Activated T-helper 1 cell treated with anti-CD3 and anti-CD28 coated beads, Interleukin-12 subunit alpha, Interleukin-12 subunit beta, Interleukin-2, Interleukin-4 antibody, amounts not matched to agents 30 ng/mL and 10 ng/mL and 1 ng/mL, durations not matched to agents 14 hours and 24 hours and 36 hours (primary cell): Measurements from ENCODE around the gene EFCAB11. TPM values are rescaled to one million over a fixed set of nuclear protein-coding genes. Genes with fewer than 3 reads are reported as not detected.

Experiments used
- DNase-seq: peaks from one replicate; pipeline ENCODE4 v3.0.0; 2021; ENCODE audit warnings: low spot score
- H3K27ac Mint-ChIP-seq: one replicate; pipeline ENCODE4 v1.8.0; 2021; ENCODE audit warnings: mild to moderate bottlenecking, mixed read lengths
- H3K27me3 Mint-ChIP-seq: one replicate; pipeline ENCODE4 v1.8.0; 2022; ENCODE audit warnings: mild to moderate bottlenecking, moderate library complexity, mixed read lengths; ENCODE audit not compliant: insufficient read depth
- H3K36me3 Mint-ChIP-seq: one replicate; pipeline ENCODE4 v1.8.0; 2021; ENCODE audit warnings: low read depth, mixed read lengths
- H3K4me1 Mint-ChIP-seq: one replicate; pipeline ENCODE4 v1.8.0; 2021; ENCODE audit warnings: low read depth, mixed read lengths
- H3K4me3 Mint-ChIP-seq: one replicate; pipeline ENCODE4 v1.8.0; 2021; ENCODE audit warnings: mild to moderate bottlenecking, moderate library complexity, mixed read lengths
- H3K9me3 Mint-ChIP-seq: one replicate; pipeline ENCODE4 v1.8.0; 2021; ENCODE audit warnings: mixed read lengths
- intact Hi-C: fragments of 100-400 bp; cut with micrococcal nuclease; formaldehyde crosslinking; loops from one replicate; pipeline ENCODE4 v1.15.1; 2024
- total RNA-seq: library from RNA; stranded (reverse); gene quantifications from 2 replicates; pipeline ENCODE4 v1.2.3, GENCODE V29; 2022

EFCAB11 gene
- total RNA-seq, 1 donor from 2014 or later: 8.2 TPM

DNA sequence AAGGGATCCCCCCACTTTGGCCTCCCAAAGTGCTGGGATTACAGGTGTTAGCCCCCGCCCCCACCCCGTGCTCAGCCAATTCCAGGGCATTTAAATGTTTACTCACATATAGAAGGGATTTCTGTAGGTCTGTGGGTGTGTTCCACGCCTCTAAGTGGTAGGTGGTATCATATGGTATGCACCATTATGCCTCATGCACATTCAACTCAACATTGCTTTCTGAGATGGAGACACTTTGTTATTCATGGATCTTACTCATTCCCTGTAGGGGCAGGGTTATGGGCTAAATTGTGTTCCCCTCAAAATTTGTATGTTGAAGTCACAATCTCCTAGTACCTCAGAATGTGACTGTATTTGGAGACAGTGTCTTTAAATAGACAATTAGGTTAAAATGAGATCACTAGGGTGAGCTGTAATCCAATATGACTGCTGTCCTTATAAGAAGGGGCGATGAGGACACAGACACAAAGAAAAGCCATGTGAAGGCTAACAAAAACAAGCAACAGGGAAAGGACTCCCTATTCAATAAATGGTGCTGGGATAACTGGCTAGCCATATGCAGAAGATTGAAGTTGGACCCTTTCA, 200.6 kb downstream of the EFCAB11 start:
- intact Hi-C loops: loop anchor here (5.0 kb wide), 1 partner anchor 137 kb away; no protein-coding TSS in a partner anchor
- Mint-ChIP-seq H3K4me3 (no peak overlapping the region), H3K36me3 (no peaks in the 10 kb centered on the region), H3K27me3 (no peaks in the 10 kb centered on the region), H3K9me3 (peaks cover 28% of the 10 kb centered on the region), H3K27ac (no peak overlapping the region), H3K4me1 (peaks cover 23% of the 10 kb centered on the region)
- no peak for DNase-seq

DNA sequence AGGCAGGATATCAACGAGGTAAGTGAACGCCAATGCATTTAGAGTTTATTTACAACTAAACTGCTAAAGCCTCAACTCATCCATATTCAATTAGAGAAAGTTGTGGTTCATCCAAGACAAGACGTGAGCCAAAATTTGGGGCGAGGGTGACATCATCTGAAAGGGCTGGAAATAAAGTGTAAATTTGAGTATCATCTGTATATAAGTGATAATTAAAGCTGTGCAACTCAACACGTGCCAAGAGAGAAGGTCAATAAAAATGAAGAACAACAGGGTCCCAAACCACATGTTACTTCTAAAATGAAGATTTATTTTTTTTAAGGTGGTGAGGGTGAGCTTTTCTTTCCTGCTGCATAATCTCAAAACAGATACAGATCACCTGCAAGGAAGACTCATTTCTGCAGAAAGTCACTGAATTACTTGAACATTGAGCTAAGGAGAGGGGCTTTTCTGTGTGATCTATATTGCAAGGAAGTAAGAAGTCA, 203.6 kb downstream of the EFCAB11 start:
- H3K27ac Mint-ChIP-seq: peak overlapping the region; percentile 67
- peaks cover 4% of the 10 kb centered on the region for H3K36me3 Mint-ChIP-seq
- H3K4me3 Mint-ChIP-seq: no peak overlapping the region
- peaks cover 23% of the 10 kb centered on the region for H3K4me1 Mint-ChIP-seq
- peaks cover 32% of the 10 kb centered on the region for H3K9me3 Mint-ChIP-seq
- intact Hi-C loops: loop anchor here (1.0 to 5.0 kb wide), 8 partner anchors 27 to 334 kb away; partner anchors contain the start of gene FOXN3
- no peak for DNase-seq
- no peaks in the 10 kb centered on the region for H3K27me3 Mint-ChIP-seq

DNA sequence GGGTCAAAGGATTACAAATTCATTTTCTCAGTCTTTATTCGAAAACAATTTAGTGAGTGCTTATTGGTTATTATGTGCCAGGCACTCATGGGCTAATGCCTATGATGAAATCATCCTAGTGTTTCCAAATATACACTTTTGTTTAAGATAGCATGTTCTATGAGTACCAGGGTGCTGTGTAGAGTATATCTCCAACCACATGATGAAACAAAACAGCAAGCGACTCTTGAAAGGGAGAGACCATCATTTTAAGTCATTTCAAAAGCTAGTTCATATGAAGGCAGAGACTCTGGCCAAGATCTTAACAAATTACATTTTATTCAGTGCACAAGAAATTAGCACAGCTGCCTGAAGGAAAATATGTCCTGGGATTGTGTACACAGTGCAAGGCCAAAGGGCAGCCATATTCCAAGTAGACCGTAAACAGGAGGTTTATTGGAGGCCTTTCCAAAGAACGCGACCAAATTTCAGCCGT, 204.2 kb downstream of the EFCAB11 start:
- intact Hi-C loops: loop anchor here (1.0 to 5.0 kb wide), 3 partner anchors 124 to 334 kb away; partner anchors contain the start of gene FOXN3
- Mint-ChIP-seq H3K27ac (no peak overlapping the region), H3K4me1 (peaks cover 23% of the 10 kb centered on the region), H3K27me3 (no peaks in the 10 kb centered on the region), H3K4me3 (no peak overlapping the region), H3K36me3 (peaks cover 4% of the 10 kb centered on the region), H3K9me3 (peaks cover 32% of the 10 kb centered on the region)
- DNase-seq: no peak

DNA sequence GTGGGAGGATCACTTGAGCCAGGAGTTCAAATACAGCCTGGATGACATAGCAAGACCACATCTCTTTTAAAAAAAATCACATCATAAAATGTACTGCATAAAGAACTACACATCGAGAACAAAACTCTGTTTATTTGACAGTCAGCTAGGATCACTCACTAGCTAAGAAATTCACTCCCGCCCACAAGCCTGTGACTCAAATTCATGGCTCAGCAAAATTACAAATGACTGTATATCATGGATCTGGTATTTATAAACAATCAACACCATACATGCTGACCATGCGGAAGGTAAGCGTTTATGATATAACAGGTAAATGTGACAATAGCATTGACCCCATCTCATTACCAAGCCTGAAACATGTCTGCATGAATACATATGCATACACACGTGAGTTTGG, 206.5 kb downstream of the EFCAB11 start:
- no peak for DNase-seq
- H3K4me3 Mint-ChIP-seq: no peak overlapping the region

DNA sequence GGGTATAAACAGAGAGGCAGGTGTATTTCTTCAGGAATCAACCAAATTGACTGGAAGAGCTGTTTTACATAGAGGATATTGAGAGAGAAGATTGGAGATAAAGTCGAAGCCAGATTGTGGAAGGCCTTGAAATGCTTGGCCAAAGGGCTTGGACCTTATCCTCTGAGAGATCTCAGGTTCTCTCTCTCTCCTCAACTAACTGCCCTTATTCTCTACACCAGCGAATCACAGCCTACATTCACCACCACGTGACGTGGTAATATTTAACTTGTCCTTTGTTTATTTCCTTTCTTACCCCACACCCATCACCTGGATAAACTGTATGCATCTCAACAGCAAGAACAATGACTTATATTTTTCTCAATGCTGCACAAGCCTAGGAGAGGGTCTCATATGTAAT, 207.4 kb downstream of the EFCAB11 start:
- Mint-ChIP-seq H3K4me3 (no peak overlapping the region), H3K4me1 (peaks cover 31% of the 10 kb centered on the region), H3K27me3 (no peaks in the 10 kb centered on the region), H3K27ac (no peak overlapping the region), H3K9me3 (peaks cover 32% of the 10 kb centered on the region), H3K36me3 (peaks cover 4% of the 10 kb centered on the region)
- intact Hi-C loops: no loop called here
- DNase-seq: no peak

More for the DNA sequence above, 206.5 kb downstream of the EFCAB11 start:
- H3K27ac Mint-ChIP-seq: no peak overlapping the region
- no peaks in the 10 kb centered on the region for H3K27me3 Mint-ChIP-seq
- peaks cover 31% of the 10 kb centered on the region for H3K4me1 Mint-ChIP-seq
- peaks cover 4% of the 10 kb centered on the region for H3K36me3 Mint-ChIP-seq
- intact Hi-C loops: no loop called here
- H3K9me3 Mint-ChIP-seq: peaks cover 31% of the 10 kb centered on the region

DNA sequence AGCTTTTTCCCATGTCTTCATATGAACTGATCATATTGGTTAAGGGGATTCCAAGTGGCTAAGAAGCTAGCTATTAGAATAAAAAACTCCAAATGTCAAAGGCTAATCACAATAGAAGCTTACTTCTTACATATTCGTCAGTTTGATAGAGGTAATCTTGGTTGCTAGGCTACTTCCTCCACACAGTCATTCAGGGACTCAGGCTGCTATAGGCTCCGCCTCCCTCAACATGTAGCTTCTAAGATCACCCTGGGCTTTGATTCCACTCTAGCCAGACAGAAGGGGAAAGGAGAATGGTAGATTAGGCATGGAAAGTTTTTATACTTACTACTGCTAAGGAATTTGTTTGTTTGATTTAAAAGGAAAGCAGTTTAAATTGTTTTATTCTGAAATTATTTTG, 207.9 kb downstream of the EFCAB11 start:
- Mint-ChIP-seq H3K9me3 (peaks cover 37% of the 10 kb centered on the region), H3K4me1 (peaks cover 28% of the 10 kb centered on the region), H3K36me3 (peaks cover 4% of the 10 kb centered on the region), H3K4me3 (no peak overlapping the region), H3K27me3 (no peaks in the 10 kb centered on the region), H3K27ac (no peak overlapping the region)
- intact Hi-C loops: no loop called here
- DNase-seq: no peak

DNA sequence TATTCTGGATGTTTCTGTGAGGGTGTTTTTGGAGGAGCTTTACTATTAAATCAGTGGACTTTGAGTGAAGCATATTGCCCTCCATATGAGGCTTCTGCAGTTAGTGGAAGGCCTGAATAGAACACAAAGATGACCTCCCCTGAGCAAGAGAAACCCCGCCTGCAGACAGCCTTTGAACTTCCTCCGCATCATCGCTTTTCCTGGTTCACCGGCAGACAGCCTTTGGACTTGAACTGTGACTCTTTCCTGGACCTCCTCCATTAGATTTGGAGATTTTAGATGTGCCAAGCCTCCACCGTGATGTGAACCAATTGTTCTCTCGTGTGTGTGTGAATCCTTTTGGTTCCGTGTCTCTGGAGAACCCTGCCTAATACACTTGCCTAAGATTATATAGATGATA, 208.4 kb downstream of the EFCAB11 start:
- peaks cover 4% of the 10 kb centered on the region for H3K36me3 Mint-ChIP-seq
- intact Hi-C loops: no loop called here
- H3K4me3 Mint-ChIP-seq: no peak overlapping the region
- no peak overlapping the region for H3K27ac Mint-ChIP-seq
- no peaks in the 10 kb centered on the region for H3K27me3 Mint-ChIP-seq
- no peak for DNase-seq
- peaks cover 22% of the 10 kb centered on the region for H3K4me1 Mint-ChIP-seq
- peaks cover 40% of the 10 kb centered on the region for H3K9me3 Mint-ChIP-seq

Other genes starting within 250 kb of the EFCAB11 start
- gene TDP1, start 1.2 kb upstream of the EFCAB11 start, total RNA-seq: 78.5 and 84.2 TPM in 2 replicates
- 0.12 TPM in 1 of 2 replicates, not detected in the other for gene KCNK13, start 107.3 kb upstream of the EFCAB11 start, total RNA-seq